WTC11 (cell line): ENCODE data around the gene WSCD2. TPM values are rescaled to one million over a fixed set of nuclear protein-coding genes. Genes with fewer than 3 reads are reported as not detected.
A peak's percentile ranks its signal among the peaks of the same experiment; 100 is the strongest.

Source experiments
- ATAC-seq: fragments of 200-7000 bp; cut with Tn5 transposase; 2 replicates; pipeline ENCODE4 v1.10.0; 2021; ENCODE audit warnings: mild to moderate bottlenecking, moderate library complexity
- CTCF ChIA-PET: fragments of 300-600 bp; sonication (Branson Sonifier 250); formaldehyde crosslinking; loops from one replicate; lab custom pipeline; 2021; ENCODE audit warnings: antibody characterized with exemption; lab: Charles Lee
- POLR2A ChIA-PET: fragments of 350-600 bp; sonication (Branson Sonifier 250); formaldehyde crosslinking; loops from one replicate; lab custom pipeline; 2021; ENCODE audit warnings: antibody characterized with exemption; lab: Charles Lee
- DNase-seq: peaks from one replicate; pipeline ENCODE4 v3.0.0; 2021; ENCODE audit warnings: low spot score
- H3K27ac Mint-ChIP-seq: 2 replicates; pipeline ENCODE4 v1.8.0; 2021; ENCODE audit warnings: mixed read lengths
- H3K27me3 Mint-ChIP-seq: 2 replicates; pipeline ENCODE4 v1.8.0; 2021; ENCODE audit warnings: low read depth, mild to moderate bottlenecking, moderate library complexity, mixed read lengths
- H3K36me3 Mint-ChIP-seq: 2 replicates; pipeline ENCODE4 v1.8.0; 2021; ENCODE audit warnings: mixed read lengths
- H3K4me1 Mint-ChIP-seq: 2 replicates; pipeline ENCODE4 v1.8.0; 2022; ENCODE audit warnings: mixed read lengths
- H3K4me3 Mint-ChIP-seq: 2 replicates; pipeline ENCODE4 v1.8.0; 2021; ENCODE audit warnings: mild to moderate bottlenecking, moderate library complexity, mixed read lengths
- H3K9me3 Mint-ChIP-seq: 2 replicates; pipeline ENCODE4 v1.8.0; 2021; ENCODE audit warnings: mixed read lengths
- ATF2 ChIP-seq: sonication (generic); formaldehyde crosslinking; IDR thresholded peaks from 2 replicates; pipeline ENCODE4 v1.8.1; 2022; ENCODE audit warnings: low read depth, missing genetic modification reagents, borderline replicate concordance
- ATF3 ChIP-seq: sonication (generic); formaldehyde crosslinking; conservative IDR thresholded peaks from 2 replicates; pipeline ENCODE4 v1.8.1; 2022; ENCODE audit warnings: mild to moderate bottlenecking, missing genetic modification reagents
- CBFB ChIP-seq: sonication (generic); formaldehyde crosslinking; IDR thresholded peaks from 2 replicates; pipeline ENCODE4 v1.8.1; 2022; ENCODE audit warnings: mild to moderate bottlenecking, low read depth, missing genetic modification reagents
- ELF4 ChIP-seq: sonication (generic); formaldehyde crosslinking; IDR thresholded peaks from 2 replicates; pipeline ENCODE4 v1.8.1; 2022; ENCODE audit warnings: low read depth, mild to moderate bottlenecking, moderate library complexity, missing genetic modification reagents
- ESRRA ChIP-seq: sonication (generic); formaldehyde crosslinking; IDR thresholded peaks from 2 replicates; pipeline ENCODE4 v1.8.1; 2022; ENCODE audit warnings: mild to moderate bottlenecking, missing genetic modification reagents, borderline replicate concordance
- HMGXB4 ChIP-seq: sonication (generic); formaldehyde crosslinking; IDR thresholded peaks from 2 replicates; pipeline ENCODE4 v1.8.1; 2023; ENCODE audit warnings: mild to moderate bottlenecking, moderate library complexity, missing genetic modification reagents
- JUN ChIP-seq: sonication (generic); formaldehyde crosslinking; IDR thresholded peaks from 2 replicates; pipeline ENCODE4 v1.8.0; 2023; ENCODE audit warnings: mild to moderate bottlenecking, missing genetic modification reagents
- NFATC4 ChIP-seq: fragments of 250-450 bp; sonication (Bioruptor Pico); IDR thresholded peaks from 2 replicates; pipeline ENCODE4 v1.9.0; 2021; ENCODE audit warnings: mild to moderate bottlenecking
- OVOL2 ChIP-seq: fragments of 250-450 bp; sonication (Bioruptor Pico); IDR thresholded peaks from 2 replicates; pipeline ENCODE4 v1.9.0; 2021; ENCODE audit warnings: mild to moderate bottlenecking, borderline replicate concordance
- PREB ChIP-seq: sonication (generic); formaldehyde crosslinking; IDR thresholded peaks from 2 replicates; pipeline ENCODE4 v1.8.1; 2022; ENCODE audit warnings: mild to moderate bottlenecking, missing genetic modification reagents, moderate library complexity, borderline replicate concordance
- PRRX2 ChIP-seq: fragments of 250-450 bp; sonication (Bioruptor Pico); IDR thresholded peaks from 2 replicates; pipeline ENCODE4 v1.8.0; 2021; ENCODE audit warnings: mild to moderate bottlenecking
- SMAD3 ChIP-seq: sonication (generic); formaldehyde crosslinking; IDR thresholded peaks from 2 replicates; pipeline ENCODE4 v1.8.0; 2022; ENCODE audit warnings: missing genetic modification reagents, mild to moderate bottlenecking, borderline replicate concordance
- SOX15 ChIP-seq: fragments of 250-450 bp; sonication (Bioruptor Pico); IDR thresholded peaks from 2 replicates; pipeline ENCODE4 v1.9.0; 2021; ENCODE audit warnings: mild to moderate bottlenecking
- SP1 ChIP-seq: sonication (generic); formaldehyde crosslinking; conservative IDR thresholded peaks from 2 replicates; pipeline ENCODE4 v1.8.1; 2022; ENCODE audit warnings: missing genetic modification reagents
- STAT6 ChIP-seq: sonication (generic); formaldehyde crosslinking; conservative IDR thresholded peaks from 2 replicates; pipeline ENCODE4 v1.8.1; 2023; ENCODE audit warnings: mild to moderate bottlenecking, low read depth, missing genetic modification reagents, moderate library complexity
- USF1 ChIP-seq: sonication (generic); formaldehyde crosslinking; IDR thresholded peaks from 2 replicates; pipeline ENCODE4 v1.8.0; 2022; ENCODE audit warnings: mild to moderate bottlenecking, missing genetic modification reagents
- ZNF263 ChIP-seq: sonication (generic); formaldehyde crosslinking; IDR thresholded peaks from 2 replicates; pipeline ENCODE4 v1.8.1; 2022; ENCODE audit warnings: low read depth, mild to moderate bottlenecking, moderate library complexity, missing genetic modification reagents
- ZNF317 ChIP-seq: sonication (generic); formaldehyde crosslinking; IDR thresholded peaks from 2 replicates; pipeline ENCODE4 v1.8.1; 2023; ENCODE audit warnings: low read depth, mild to moderate bottlenecking, moderate library complexity, missing genetic modification reagents, borderline replicate concordance
- total RNA-seq: library from RNA; stranded (reverse); gene quantifications from 3 replicates; pipeline ENCODE4 v1.2.3, GENCODE V29; 2021

Gene WSCD2
- total RNA-seq, 1 experiment from 2014 or later = 1.1 TPM

- Mint-ChIP-seq H3K4me3 (no peak overlapping the region), H3K4me1 (peaks cover 25% of the 10 kb centered on the region), H3K36me3 (peaks cover 28% of the 10 kb centered on the region), H3K9me3 (peaks cover 40% of the 10 kb centered on the region), H3K27ac (no peak overlapping the region), H3K27me3 (peaks cover 10% of the 10 kb centered on the region)
- no peak for TF ChIP-seq ZNF263 (CRISPR knock-in tag)
- CTCF ChIA-PET = no interaction called here
- no peak for ATAC-seq
- DNase-seq = no peak
- POLR2A ChIA-PET = no interaction called here
Observed at GRCh38 chr12:108257610-108258106, 128.6 kb downstream of the WSCD2 start.

GRCh38 chr12:108260039-108260438 is 131.0 kb downstream of the WSCD2 start:
- H3K27me3 Mint-ChIP-seq = peaks cover 14% of the 10 kb centered on the region
- no peak for DNase-seq
- ATAC-seq = no peak
- H3K4me1 Mint-ChIP-seq = peaks cover 1% of the 10 kb centered on the region
- peaks cover 41% of the 10 kb centered on the region for H3K9me3 Mint-ChIP-seq
- ChIA-PET POLR2A (no interaction called here), CTCF (no interaction called here)
- no peak overlapping the region for H3K4me3 Mint-ChIP-seq
- H3K27ac Mint-ChIP-seq = no peak overlapping the region
- no peak for TF ChIP-seq ATF3
- no peak for TF ChIP-seq JUN (CRISPR knock-in tag)
- no peak for TF ChIP-seq CBFB (CRISPR knock-in tag)
- TF ChIP-seq SMAD3 (CRISPR knock-in tag) = no peak
- no peak for TF ChIP-seq HMGXB4 (CRISPR knock-in tag)
- no peak for TF ChIP-seq PREB
- TF ChIP-seq, all 79 proteins: peak for 0
- peaks cover 28% of the 10 kb centered on the region for H3K36me3 Mint-ChIP-seq

GRCh38 chr12:108260969-108261368 is 131.9 kb downstream of the WSCD2 start:
- ATAC-seq (no peak), DNase-seq (no peak)
- peaks cover 28% of the 10 kb centered on the region for H3K36me3 Mint-ChIP-seq
- H3K4me1 Mint-ChIP-seq = no peaks in the 10 kb centered on the region
- ChIA-PET CTCF (no interaction called here), POLR2A (no interaction called here)
- no peak overlapping the region for H3K27ac Mint-ChIP-seq
- H3K9me3 Mint-ChIP-seq = peaks cover 41% of the 10 kb centered on the region
- TF ChIP-seq ELF4 (CRISPR knock-in tag) (no peak), NFATC4 (CRISPR knock-in tag) (no peak), STAT6 (CRISPR knock-in tag) (no peak), ZNF317 (CRISPR knock-in tag) (peak; percentile 85), ATF3 (no peak)
- no peak overlapping the region for H3K4me3 Mint-ChIP-seq
- H3K27me3 Mint-ChIP-seq = peaks cover 14% of the 10 kb centered on the region

- ChIA-PET CTCF (interaction anchor here (1.6 kb wide), 1 partner anchor 28 kb away, joined by 4 read pairs; no protein-coding TSS in a partner anchor), POLR2A (no interaction called here)
- TF ChIP-seq OVOL2 (CRISPR knock-in tag) (no peak), SOX15 (CRISPR knock-in tag) (no peak), JUN (CRISPR knock-in tag) (no peak), PREB (no peak), PRRX2 (CRISPR knock-in tag) (no peak), USF1 (CRISPR knock-in tag) (no peak), ESRRA (CRISPR knock-in tag) (no peak), ATF2 (no peak), SP1 (no peak)
Observed at GRCh38 chr12:108265505-108265904, 136.4 kb downstream of the WSCD2 start.

More at GRCh38 chr12:108265505-108265904, 136.4 kb downstream of the WSCD2 start:
- H3K4me3 Mint-ChIP-seq = no peak overlapping the region
- peaks cover 9% of the 10 kb centered on the region for H3K27me3 Mint-ChIP-seq
- peaks cover 37% of the 10 kb centered on the region for H3K9me3 Mint-ChIP-seq
- peaks cover 13% of the 10 kb centered on the region for H3K36me3 Mint-ChIP-seq
- H3K27ac Mint-ChIP-seq = no peak overlapping the region
- peaks cover 6% of the 10 kb centered on the region for H3K4me1 Mint-ChIP-seq
- DNase-seq (no peak), ATAC-seq (no peak)
